HK-2 (cell line): ENCODE data around the gene QRFP.

ENCODE experiments used
- DNase-seq: peaks from one replicate; pipeline ENCODE4 v3.0.0-alpha.2; 2018; ENCODE audit not compliant: unreplicated experiment

Gene QRFP, protein sequence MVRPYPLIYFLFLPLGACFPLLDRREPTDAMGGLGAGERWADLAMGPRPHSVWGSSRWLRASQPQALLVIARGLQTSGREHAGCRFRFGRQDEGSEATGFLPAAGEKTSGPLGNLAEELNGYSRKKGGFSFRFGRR

DNA sequence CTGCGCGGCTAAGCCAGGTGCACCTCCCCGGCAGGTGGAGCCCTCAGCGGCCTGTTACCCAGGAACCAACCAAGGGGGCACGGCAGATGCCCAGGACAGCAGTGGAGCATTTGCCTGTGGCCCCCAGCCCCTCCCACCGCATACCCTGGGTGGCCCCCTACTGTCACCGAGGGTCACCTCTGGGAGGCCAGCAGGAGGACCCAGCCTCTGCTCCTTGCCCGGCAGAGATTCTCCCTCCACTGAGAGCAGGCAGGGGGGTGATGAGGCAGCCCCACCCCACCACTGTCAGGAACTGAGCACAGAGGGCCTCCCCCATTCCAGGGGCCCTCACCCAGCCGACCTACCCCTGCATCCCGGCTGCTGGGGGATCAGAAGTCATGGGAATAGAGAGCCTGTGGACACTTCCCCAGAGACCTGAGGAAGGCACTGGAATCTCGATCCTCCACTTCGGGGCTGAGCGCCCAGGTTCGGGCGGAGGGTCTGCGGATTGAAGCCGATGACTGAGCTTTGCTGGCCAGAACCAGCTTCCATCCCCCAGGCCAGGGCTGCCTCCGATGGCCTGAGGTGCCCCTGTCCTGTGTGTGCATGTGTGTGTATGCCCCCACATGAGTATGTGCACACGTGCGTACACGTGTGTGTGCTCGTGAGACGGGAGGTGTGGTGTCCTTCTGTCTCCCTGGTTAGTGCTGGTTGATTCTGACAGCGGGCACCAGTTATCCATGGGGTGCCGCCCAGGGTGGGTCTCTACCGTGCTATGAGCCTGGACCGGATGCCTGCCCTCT is at the start of gene QRFP:
TSS of gene QRFP (minus strand) at position 580 of the 782 bp plus-strand sequence. CDS start 2,974 bp downstream, outside the sequence.
- DNase-seq = no peak

DNA sequence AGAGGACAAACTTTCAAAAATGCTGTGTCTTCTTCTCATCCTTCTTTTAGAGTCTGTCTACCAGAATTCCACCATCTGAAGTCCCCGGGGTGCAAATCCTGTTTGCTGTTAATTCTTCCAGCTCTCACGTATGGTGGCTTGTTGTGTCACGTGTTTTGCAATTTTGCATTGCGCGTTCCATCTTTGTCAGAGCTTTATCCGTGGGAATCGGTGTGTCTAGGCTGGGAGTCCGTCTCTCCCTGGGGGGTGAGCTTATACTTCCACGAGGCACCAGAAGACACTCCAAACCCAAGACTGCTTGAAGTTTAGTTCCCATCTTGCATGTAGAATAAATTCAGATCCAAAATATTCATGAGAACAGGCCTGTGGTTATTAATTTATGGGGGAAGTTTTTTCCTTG is 48.6 kb upstream of the QRFP start:
- DNase-seq = no peak

DNA sequence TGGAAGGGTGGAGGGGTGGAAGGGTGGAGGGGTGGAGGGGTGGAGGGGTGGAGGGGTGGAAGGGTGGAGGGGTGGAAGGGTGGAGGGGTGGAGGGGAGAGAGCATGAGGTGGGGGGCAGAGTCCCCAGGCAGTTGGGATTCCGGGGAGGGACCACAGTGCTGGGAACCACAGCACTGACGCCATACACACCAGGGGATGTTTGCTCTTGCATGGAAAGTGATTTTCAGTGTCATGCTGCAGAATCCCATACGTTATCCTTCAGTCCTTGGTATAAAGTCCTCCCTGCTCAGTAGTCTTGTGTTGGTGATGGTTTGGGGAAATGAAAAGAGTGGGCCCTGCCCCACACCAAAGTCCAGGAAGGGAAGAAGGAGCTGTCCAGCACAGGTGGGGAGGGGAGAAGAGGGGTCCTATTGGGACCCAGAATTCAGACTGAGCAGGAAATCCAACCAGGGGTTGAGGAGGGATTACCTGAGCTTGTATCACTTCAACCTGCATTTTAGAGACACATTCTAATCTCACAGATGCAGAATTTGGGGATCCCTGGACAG is 48.0 kb upstream of the QRFP start:
- DNase-seq = no peak

DNA sequence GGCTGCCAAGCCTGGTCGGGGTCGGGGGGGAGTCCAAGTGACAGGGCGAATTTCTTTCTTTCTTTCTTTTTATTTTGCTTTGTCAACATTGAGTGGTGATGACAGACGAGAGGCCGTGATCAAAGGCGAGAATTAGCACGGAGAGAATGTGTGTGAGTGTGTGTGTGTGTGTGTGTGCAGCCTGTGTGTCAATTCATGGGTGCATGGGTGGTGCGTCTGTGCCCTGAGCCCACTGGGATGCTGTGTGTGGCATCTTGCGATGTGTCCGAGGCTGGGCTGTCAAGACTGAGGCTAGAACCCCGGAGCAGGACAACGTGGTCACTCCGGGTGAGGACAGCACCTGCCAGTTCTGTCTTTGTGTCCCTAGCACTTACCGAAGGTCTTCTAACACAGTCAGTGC is 47.2 kb upstream of the QRFP start:
- DNase-seq = no peak

DNA sequence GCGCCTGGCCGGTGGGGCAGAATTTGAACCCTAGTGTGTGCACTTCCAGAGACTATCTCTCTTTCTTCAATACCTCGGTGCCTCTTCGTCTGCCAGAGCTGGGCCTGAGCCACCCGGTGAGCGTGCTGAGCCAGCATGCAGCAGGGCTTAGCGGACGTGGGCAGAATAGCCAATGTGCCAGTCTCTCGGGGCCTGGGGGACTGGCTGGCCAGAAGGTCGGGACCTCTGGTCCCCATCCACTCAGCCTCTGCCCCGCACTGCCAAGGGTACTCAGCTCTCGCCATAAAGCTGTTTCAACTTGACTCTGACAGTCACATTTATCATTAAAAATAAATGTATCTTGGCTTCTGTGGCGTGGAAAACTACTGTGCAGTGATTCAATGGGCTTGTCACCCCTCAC is 46.6 kb upstream of the QRFP start:
- DNase-seq = no peak

DNA sequence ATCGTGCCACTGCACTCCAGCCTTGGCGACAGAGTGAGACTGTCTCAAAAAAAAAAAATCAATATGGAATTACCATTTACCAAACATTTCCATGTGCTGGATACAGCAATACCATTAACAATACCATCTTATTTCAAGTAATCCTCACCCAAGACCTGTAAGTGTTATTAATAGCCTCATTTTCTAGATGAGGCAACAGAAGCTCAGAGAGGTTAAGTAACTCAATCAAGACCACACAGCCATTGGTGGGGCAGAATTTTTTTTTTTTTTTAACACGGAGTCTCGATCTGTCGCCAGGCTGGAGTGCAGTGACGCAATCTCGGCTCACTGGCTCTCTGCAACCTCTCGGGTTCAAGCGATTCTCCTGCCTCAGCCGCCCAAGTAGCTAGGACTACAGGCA is 46.1 kb upstream of the QRFP start:
- DNase-seq = no peak

DNA sequence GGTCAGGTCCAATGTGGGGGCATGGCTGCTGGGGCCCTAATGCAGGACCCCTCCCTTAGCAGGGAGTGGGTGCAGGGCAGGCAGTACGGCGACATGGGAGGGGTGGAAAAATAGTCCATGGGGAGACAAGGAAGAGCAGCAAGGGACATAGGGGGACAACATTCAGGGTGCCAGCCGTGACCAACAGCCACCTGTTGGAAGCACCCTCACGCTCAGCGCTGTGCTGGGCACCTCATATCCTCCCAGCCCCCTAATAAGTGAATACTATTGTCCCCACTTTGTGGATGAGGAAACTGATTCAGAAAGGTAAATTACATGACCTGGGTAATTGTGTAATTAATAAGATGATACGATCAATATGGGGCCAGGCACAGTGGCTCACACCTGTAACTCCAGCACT is 45.5 kb upstream of the QRFP start:
- DNase-seq = no peak

DNA sequence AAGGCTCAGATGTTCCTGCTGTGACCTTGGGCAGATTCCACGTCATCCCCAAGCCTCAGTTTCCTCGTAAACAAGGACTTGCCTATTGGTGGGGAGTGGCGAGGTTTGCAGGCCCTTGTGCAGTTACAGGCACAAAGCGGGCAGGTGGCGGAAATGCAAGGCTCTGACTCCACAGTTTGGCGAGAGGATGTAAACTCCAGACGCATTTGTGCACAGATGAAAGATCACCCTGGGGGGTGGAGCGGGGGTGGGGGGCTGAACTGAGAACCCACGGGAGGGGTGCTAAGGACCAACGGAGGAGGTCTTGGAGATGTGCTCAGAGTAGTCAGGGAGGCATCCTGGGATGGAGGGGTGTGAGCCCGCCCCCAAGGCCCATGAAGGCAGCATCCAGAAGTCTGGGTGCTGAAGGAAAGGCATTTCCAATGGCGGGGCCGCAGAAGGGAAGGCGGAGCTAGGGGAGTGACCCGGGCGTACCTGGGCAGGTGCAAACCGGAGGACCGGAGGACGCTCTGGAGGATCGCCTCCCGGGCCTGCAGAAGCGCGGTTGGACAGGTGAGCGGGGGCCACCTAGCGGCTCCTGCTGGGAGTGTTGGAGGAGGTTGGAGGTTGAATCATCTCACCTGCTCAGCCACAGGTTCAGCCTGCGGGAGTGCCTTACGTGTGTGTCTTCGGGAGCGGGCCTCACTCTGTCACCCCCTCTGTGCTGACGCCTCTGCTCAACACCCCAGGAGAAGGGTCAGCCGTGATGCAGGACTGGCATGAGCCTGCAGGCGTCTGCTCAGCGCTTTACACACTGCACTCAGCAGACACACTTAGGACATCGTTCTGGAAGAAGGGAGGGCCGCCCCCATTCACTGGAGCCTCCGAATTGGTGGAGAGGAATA is 44.3 kb upstream of the QRFP start:
- peak; percentile 82 for DNase-seq

DNA sequence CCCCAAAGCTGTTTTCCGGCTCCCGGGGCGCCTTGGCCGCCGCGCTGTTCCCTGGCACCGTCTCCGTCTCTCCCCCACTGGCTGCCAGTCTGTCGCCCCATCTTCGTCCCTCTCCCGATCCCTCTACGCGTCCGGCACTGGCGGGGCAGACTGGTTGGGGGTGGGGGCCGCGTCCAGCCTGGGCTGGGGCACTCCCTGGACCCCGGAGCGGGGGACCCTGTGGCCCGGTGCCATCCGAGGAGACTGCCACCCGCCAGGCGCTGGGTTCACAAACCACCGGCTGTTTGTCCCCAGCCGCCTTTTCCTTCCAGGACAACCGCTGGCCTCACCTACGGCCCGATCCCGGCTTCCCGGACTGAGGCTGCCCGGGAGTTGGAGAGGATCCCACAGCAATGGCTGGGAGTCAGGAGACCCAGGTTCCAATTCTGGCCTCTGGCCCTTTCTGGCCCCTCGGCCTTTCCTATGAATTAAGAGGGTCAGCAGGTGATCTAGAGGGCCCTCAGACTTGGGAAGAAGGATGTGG is 43.5 kb upstream of the QRFP start:
- no peak for DNase-seq

DNA sequence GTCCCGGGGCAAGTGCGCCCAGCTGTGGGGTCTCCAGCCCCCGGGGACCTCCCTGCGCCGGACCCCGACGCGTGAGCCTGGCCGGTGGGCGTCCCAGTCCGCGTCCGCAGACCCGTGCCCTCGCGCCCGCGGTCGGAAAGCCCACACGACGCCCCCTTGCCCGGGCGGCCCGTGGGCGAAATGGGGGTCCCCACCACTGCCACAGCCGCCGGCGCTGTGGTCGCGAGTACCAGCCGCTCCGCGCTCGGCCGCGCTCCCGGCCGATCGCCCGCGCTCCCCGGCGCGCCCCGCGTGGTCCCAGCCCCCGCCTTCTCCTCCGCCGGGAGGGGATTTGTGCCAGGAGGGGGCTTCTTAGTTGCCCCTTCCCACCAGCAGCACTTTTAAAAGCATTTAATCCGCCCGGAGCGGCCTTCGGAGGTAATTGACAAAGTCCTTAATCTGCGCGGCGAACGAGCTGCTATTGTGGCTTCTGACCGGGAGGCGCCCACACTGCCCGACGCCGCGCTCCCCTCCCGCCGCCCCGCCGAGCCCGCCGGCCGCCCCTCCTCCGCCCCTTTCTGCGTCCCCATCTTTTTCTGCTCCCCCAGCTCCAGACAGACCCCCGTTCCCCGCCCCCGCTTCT is 42.9 kb upstream of the QRFP start:
- DNase-seq = no peak

DNA sequence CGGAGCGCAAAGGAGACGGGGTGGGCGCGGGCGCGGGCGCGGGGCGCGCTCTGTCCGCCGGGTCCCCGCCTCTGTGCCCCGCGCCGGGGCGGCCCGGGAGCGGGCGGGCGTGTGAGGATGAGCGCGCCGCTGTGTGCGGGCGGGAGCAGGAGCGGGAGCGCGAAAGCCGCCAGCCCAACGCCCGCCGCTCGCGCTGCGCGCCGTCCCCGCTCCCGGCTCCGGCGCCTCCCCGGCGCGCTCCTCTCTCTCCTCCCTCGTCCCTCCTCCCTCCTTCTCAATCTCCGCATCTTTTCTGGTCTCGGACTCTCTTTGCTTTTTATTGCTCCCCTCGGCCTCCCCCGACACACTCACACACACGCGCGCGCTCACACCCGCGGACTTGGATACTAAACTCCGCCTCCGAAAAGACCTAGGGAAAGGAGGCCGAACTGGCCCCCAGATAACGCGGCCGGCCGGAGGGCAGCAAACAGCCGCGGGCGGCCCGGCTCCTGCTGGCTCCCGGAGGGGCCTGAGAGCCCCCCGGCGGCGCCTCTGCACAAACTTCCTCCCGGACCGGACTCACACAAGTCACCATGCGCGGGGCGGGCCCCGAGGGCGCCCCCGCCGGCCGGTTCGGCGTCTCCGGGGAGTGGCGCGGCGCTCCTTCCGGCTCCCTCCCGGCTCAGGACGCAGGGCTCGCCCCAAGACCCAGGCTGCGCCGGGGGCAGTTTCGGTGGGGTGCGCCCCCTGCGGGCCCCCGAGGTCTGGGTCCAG is 42.2 kb upstream of the QRFP start, which contains the start of gene FIBCD1:
TSS of gene FIBCD1 (minus strand) at position 596 of the 753 bp plus-strand sequence. CDS start 640 bp downstream, outside the sequence.
- peak; percentile 67 for DNase-seq

DNA sequence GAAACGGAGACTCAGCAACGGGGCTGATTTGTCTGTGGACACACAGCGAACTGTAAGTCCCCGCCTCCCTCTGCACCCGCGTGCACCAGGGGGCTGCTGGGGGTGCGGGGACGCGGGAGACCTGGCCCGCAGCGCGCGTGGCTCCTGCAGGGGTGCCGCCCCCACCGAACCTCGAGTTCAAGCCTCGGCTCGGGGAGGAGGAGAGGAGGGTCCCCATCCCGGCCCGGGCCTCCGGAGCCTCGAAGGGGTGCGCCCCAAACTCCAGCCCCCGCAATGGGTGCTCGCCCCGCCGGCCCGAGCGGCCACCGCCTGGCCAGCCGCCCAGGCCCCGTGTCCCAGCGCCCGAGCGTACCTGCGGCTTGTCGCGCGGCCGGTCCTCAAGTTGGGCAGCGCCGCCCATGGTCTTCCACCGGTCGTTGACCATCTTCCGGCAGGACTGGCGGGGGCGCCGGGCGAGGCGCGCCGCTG is 41.6 kb upstream of the QRFP start:
- DNase-seq = no peak

DNA sequence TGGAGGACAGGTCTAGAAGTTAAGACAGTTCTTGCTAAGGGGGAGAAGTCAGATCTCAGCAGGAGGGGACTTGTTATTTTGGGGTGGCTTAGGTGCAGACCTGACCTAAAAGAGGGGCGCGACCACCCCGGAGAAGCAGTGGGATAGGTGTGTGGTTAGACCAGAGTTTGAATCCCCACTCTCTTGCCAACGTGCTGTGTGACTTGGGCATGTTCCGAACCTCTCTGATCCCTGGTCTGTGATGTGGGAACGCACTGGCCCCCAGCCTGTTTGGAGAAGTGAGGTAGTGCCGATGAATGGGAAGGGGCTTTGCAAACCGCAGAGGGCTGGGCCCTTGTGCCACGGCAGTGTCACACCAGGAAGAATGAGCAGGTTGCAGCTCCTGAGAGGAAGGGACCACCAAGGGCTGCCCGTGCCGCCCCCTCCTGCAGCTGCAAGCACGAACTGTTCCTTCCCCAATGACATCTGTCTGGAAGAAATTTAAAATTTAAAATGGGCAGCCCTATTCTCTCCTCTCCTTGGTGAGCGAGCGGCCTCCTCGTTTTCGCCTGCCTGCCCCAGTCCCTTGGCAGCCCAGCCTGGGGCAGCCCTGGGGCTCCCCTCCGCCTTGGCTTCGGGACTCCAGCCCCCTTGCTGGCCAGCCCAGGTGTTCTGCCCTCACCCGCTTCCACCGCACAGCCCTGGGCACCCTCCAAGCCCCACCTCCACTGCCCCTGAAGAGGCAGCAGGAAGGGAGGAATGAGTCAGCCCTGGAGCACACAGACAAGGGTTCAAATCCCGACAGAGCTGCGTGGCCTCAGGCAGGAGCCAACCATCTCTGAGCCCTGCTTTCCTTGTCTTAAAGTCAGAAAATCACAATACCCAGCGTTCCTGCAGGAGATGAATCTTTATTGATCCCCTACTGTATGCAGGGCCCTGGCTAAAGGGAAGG is 40.8 kb upstream of the QRFP start:
- DNase-seq = no peak

DNA sequence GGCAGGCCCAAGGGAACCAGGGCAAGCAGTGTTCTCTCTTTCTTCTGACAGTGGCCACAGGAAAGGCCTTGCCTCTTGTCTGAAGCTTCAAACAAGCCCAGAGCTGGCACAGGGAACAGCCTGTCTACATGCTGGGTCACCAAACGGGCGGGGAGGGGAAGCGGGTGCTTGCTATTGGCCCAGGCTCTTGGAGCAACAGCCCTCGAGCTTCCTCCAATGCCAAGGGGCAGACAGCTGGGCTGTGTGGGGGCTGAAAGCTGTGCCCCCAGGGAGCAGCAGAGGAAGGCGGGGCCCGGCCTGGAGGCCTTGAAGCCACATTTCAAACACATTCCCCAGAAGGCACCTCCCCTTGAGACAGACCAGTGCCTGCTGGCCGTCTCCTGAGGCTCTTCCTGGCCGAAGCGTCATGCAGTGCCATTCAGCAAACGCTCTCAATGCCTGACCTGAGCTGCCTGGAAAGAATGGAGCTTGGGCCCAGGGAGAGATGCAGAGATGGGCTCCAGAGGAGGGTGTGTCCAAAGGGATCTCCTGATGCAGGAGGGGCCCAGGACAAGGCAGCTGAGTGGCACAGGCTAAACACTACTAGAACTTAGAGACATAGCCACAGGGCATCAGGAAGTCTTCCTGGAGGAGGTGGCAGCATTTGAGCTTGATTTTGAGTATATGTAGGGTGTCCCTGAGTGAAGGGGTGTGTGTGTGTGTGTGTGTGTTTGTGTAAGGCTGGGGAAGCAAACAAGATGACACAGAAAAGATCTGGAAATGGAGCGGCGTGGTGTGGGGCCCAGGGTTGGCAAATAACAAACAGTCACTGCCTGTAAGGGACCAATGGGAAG is 39.9 kb upstream of the QRFP start:
- DNase-seq = peak; percentile 70

DNA sequence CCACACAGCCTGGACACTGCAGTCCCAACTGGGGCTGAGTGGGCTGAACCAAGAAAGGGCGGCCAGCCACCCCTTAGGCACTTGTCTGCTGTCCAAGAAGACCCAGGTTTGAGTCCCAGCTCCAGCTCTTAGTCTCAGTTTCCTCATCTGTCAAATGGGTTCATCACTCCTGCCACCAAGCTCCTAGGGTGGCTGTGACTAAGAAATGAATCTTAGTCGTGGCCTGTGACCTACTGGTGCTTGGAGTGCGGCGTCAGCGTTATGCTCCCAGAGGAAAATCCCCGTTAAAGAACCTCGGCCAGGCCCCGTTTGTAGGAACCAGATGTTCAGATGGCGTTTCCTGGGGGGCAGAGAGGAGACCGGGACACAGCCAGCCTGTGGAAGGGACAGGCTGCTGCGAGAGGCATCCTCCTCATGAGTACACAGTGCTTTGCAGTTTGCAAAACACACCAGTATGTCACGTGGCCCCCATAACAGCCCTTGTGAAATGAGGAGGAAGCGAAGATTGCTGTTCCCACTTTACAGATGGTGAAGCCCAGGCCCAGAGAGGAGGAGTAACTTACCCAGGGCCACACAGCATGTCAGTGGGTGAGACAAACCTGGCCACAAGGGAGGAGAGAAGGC is 39.1 kb upstream of the QRFP start:
- DNase-seq = no peak

DNA sequence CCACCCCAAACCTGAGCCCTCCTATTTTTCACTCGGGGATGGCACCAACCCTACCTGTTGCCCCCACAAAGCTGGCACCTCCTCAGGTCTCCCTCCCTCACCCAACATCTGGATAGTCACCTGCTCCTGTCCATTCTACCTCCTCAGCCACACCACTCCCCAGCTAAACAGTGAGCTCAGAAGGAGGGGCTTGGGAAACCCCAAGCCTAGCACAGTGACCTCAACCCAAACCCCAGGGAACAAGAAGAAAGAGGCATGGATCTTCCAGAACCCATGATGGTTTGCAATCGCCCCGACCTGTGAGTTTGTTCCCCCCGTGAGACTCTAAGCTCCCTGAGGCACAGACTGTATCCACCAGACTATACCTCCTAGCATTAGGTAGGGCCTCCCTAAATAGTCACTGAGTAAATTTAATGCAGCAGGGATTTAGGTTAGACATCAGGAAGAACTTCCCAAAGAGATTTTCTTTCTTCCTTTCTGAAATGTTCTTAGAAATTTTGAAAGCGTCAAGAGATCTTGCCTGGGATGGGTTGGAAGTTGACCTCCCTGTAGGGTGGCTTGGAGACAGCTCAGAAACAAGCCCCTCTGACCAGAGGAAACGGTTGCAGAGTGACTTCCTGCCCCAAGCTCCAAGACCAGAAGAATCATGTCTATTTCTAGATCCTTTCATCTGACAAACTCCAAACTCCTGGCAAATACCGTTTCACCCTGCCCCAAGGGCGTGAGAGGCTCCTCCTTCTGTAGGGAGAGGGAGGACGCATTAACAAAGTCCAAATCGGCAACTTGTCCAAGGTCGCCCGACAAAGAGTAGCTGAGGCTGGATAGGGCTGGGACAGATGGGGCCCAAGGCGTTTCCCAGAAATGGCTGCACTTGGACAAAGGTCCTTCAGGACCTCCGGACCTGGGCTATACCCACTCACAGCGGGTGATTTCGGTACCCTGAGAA is 38.4 kb upstream of the QRFP start:
- no peak for DNase-seq

DNA sequence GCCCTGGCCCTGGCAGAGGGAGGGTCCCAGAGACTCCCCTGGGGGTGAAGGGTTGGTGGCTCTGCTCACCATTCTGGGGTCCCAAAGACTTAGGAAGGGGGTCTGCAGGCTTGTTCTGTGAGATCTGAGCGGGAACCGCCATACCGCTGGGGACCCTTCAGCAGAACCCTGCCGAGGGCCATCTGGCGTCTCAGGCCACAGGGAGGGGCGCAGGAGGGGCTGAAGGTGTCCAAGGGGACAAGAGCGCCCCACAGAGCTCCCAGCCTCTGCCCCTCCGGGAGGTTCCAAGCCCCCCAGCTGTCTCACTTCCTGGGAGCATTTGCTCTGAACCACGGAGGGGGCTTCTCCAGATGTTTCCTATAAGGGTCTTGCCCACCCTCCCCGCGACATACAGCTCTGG is 37.6 kb upstream of the QRFP start:
- no peak for DNase-seq
